Measurements from ENCODE around the gene ESRRB. TPM values are rescaled to one million over a fixed set of nuclear protein-coding genes. Genes with fewer than 3 reads are reported as not detected.

Gene ESRRB
- total and polyA plus RNA-seq, 12 donors, result 2.5 to 13.4 (median 7.0) TPM

GRCh38 chr14:76329154-76329928 lies 46.6 kb upstream of the ESRRB start:
- Histone ChIP-seq H3K27me3 (peaks cover 0 to 43% (median 4%) of the 10 kb centered on the region in 7 donors), H3K27ac (no peak overlapping the region), H3K4me1 (peaks cover 0 to 21% (median 0%) of the 10 kb centered on the region in 9 donors), H3K36me3 (no peaks in the 10 kb centered on the region), H3K9me3 (no peaks in the 10 kb centered on the region), H3K4me3 (no peak overlapping the region)
- no peak for TF ChIP-seq CTCF (IDR thresholded peaks at IDR 0.05)
- ATAC-seq (peak in 1 of 8 donors; percentile 41), DNase-seq (no peak)
- intact Hi-C loops (cut with DNase I), result no loop called here
- 30 to 40% methylated on average over 27 of the region's 27 CpGs for WGBS, 2 donors

- H3K27ac ChIP-seq, result no peak overlapping the region
- intact Hi-C loops (cut with DNase I), result no loop called here
- peaks cover 0 to 21% (median 0%) of the 10 kb centered on the region in 9 donors for H3K4me1 ChIP-seq
- H3K9me3 ChIP-seq, result no peaks in the 10 kb centered on the region
- H3K36me3 ChIP-seq, result no peaks in the 10 kb centered on the region
- 51 to 60% methylated on average over 12 of the region's 12 CpGs for whole genome bisulfite sequencing, 2 donors
- no peak for TF ChIP-seq CTCF (IDR thresholded peaks at IDR 0.05)
- peaks cover 0 to 43% (median 4%) of the 10 kb centered on the region in 7 donors for H3K27me3 ChIP-seq
- ATAC-seq, result no peak
- DNase-seq, result no peak
- H3K4me3 ChIP-seq, result no peak overlapping the region
These were observed 46.0 kb upstream of the ESRRB start for GRCh38 chr14:76329951-76330350.

GRCh38 chr14:76330411-76331327 lies 45.3 kb upstream of the ESRRB start:
- Histone ChIP-seq H3K4me1 (peaks cover 0 to 17% (median 0%) of the 10 kb centered on the region in 9 donors), H3K4me3 (no peak overlapping the region), H3K27ac (no peak overlapping the region), H3K9me3 (no peaks in the 10 kb centered on the region), H3K36me3 (no peaks in the 10 kb centered on the region), H3K27me3 (peaks cover 0 to 43% (median 4%) of the 10 kb centered on the region in 7 donors)
- no peak for TF ChIP-seq CTCF (IDR thresholded peaks at IDR 0.05)
- WGBS, 2 donors, result 66% methylated on average over 17 of the region's 17 CpGs
- DNase-seq (no peak), ATAC-seq (no peak)
- intact Hi-C loops (cut with DNase I), result no loop called here

- 71 to 73% methylated on average over 10 of the region's 10 CpGs for WGBS, 2 donors
- no peak for TF ChIP-seq CTCF (IDR thresholded peaks at IDR 0.05)
- H3K4me1 ChIP-seq, result peaks cover 0 to 17% (median 0%) of the 10 kb centered on the region in 9 donors
- ATAC-seq (no peak), DNase-seq (no peak)
- H3K27me3 ChIP-seq, result peaks cover 0 to 43% (median 4%) of the 10 kb centered on the region in 7 donors
- no peak overlapping the region for H3K4me3 ChIP-seq
- H3K27ac ChIP-seq, result no peak overlapping the region
- H3K9me3 ChIP-seq, result no peaks in the 10 kb centered on the region
- intact Hi-C loops (cut with DNase I), result no loop called here
- H3K36me3 ChIP-seq, result no peaks in the 10 kb centered on the region
These were observed 44.5 kb upstream of the ESRRB start for GRCh38 chr14:76331328-76332011.

Measured in heart right ventricle (tissue), 16 donors.